ENCODE results near the gene NUP214. TPM values are rescaled to one million over a fixed set of nuclear protein-coding genes. Genes with fewer than 3 reads are reported as not detected.

Gene NUP214
- total and polyA plus RNA-seq, 2 of the 8 experiments (the other 6 are each of a cell fraction or from before 2014, with no cell fraction given), result 28.6 to 50.2 TPM

GRCh38 chr9:131257266-131258025 lies 132.1 kb downstream of the NUP214 start:
- Histone ChIP-seq H2BK15ac (ENCODE audit: low read length) (no peak overlapping the region), H3K18ac (ENCODE audit: extremely low read depth, low read length) (no peak overlapping the region), H3K14ac (ENCODE audit: insufficient read length) (no peak overlapping the region), H3K4me3 (ENCODE audit: extremely low read depth in 1 of 4, insufficient read depth in 2 of 4, low read depth in 3 of 4, low read length in 4 of 4) (no peak overlapping the region), H3K36me3 (ENCODE audit: control insufficient read depth in 2 of 4, insufficient read depth in 4 of 4, low read length in 3 of 4) (no peaks in the 10 kb centered on the region), H3K27me3 (replicated peaks in 1 of 4; ENCODE audit: control insufficient read depth in 3 of 4, extremely low read depth in 1 of 4, insufficient read depth in 3 of 4, low read length in 3 of 4) (no peaks in the 10 kb centered on the region), H2BK5ac (ENCODE audit: low read depth, low read length) (no peak overlapping the region; the same call in 1 of the 2 replicates), H2BK120ac (replicated peaks; ENCODE audit: low read depth, low read length) (no peak overlapping the region), H4K5ac (ENCODE audit: insufficient read length, low read depth, low read length) (no peak overlapping the region), H2AK5ac (ENCODE audit: low read depth, low read length) (no peak overlapping the region), H3K9ac (replicated peaks in 1 of 4; ENCODE audit: extremely low read depth in 1 of 4, low read depth in 3 of 4, low read length in 3 of 4) (no peak overlapping the region; a peak in 1 of 7 replicates), H2BK20ac (ENCODE audit: low read length) (no peak overlapping the region), H3K79me2 (ENCODE audit: control insufficient read depth in 1 of 2, insufficient read depth in 2 of 2, low read length in 2 of 2) (no peaks in the 10 kb centered on the region), H3K79me1 (ENCODE audit: low read depth, low read length) (no peaks in the 10 kb centered on the region), H2BK12ac (ENCODE audit: low read depth, low read length) (no peak overlapping the region), H3K56ac (replicated peaks; ENCODE audit: insufficient read length, low read depth, low read length) (no peak overlapping the region), H3K9me3 (ENCODE audit: insufficient read depth in 2 of 2, low read depth in 1 of 2, low read length in 1 of 2) (no peaks in the 10 kb centered on the region), H4K8ac (ENCODE audit: extremely low read depth, insufficient read depth, low read length) (no peak overlapping the region; the same call in 1 of the 2 replicates), H2AFZ (ENCODE audit: low read length) (no peak overlapping the region), H3K23me2 (ENCODE audit: low read depth, low read length) (no peaks in the 10 kb centered on the region), H4K91ac (replicated peaks; ENCODE audit: insufficient read length, low read length) (no peak overlapping the region), H3K4me2 (ENCODE audit: insufficient read depth in 1 of 2, low read depth in 2 of 2, low read length in 2 of 2) (no peak overlapping the region), H3K4ac (replicated peaks; ENCODE audit: insufficient read length, low read depth, low read length) (no peak overlapping the region), H3K4me1 (replicated peaks in 1 of 4; ENCODE audit: control insufficient read depth in 3 of 4, insufficient read depth in 4 of 4, low read length in 3 of 4) (peaks cover 0 to 9% (median 1%) of the 10 kb centered on the region in 4 experiments; a peak in 1 of 7 replicates), H3K23ac (ENCODE audit: insufficient read length) (no peak overlapping the region), H4K20me1 (replicated peaks in 1 of 2; ENCODE audit: control insufficient read depth in 1 of 2, insufficient read depth in 2 of 2, low read length in 2 of 2) (peaks cover 0 to 2% of the 10 kb centered on the region in 2 experiments), H3K27ac (ENCODE audit: low read depth, low read length) (no peak overlapping the region)
- TF ChIP-seq TEAD4 (IDR thresholded peaks at IDR 0.05; ENCODE audit: low read depth, low read length) (no peak), SP1 (IDR thresholded peaks at IDR 0.05; ENCODE audit: low read depth, low read length) (no peak)
- CTCF ChIA-PET (ENCODE audit: partially characterized antibody), result interaction anchor here (0.6 to 2.5 kb wide), 14 partner anchors 15 to 198 kb away, joined by 3 to 13 read pairs (median 4); no protein-coding TSS in a partner anchor
- no peak for FAIRE-seq
- POLR2A ChIA-PET (ENCODE audit: partially characterized antibody), result interaction anchor here (1.0 to 1.6 kb wide), 3 partner anchors 16 to 132 kb away, joined by 3 to 4 read pairs (median 3); partner anchors contain the start of gene NUP214
- no peak for DNase-seq (ENCODE audit: low read depth in 1 of 2, low spot score in 2 of 2)
- 91% methylated on average over 15 of the region's 15 CpGs; no CpG with 5 or more reads in 1 of the 2 experiments for WGBS, 2 experiments (ENCODE audit: extremely low coverage in 1 of 2, insufficient coverage in 1 of 2, insufficient read length in 1 of 2, insufficient replicate concordance in 2 of 2, low coverage in 1 of 2, low lambda C conversion rate in 2 of 2, missing lambda C conversion rate in 1 of 2)

All from H1 (cell line).